Bronchial epithelial cell (primary cell): ENCODE data around the gene SRGAP1. TPM values are rescaled to one million over a fixed set of nuclear protein-coding genes. Genes with fewer than 3 reads are reported as not detected.

Experiments
- DNase-seq: peaks from one replicate; pipeline ENCODE4 v3.0.0-alpha.2; 2010; ENCODE audit warnings: low read depth
- FAIRE-seq: peaks from 2 replicates; lab custom pipeline; 2011; peaks lifted over from hg19 to GRCh38; lab: Jason Lieb, UNC
- H3K27me3 ChIP-seq: 2 replicates; pipeline ENCODE4 v1.5.1; 2011; ENCODE audit warnings: low read length; ENCODE audit not compliant: control insufficient read depth, insufficient read depth
- H3K36me3 ChIP-seq: 2 replicates; pipeline ENCODE4 v1.5.1; 2011; ENCODE audit warnings: low read length; ENCODE audit not compliant: control insufficient read depth, insufficient read depth
- H3K4me3 ChIP-seq: 2 replicates; pipeline ENCODE4 v1.5.1; 2011; ENCODE audit warnings: mild to moderate bottlenecking, low read depth, low read length, control low read depth
- CTCF ChIP-seq: IDR thresholded peaks from 2 replicates; pipeline ENCODE4 v1.5.1; 2011; ENCODE audit warnings: mild to moderate bottlenecking, moderate library complexity, low read length, control low read depth, inconsistent platforms; ENCODE audit not compliant: insufficient read depth, severe bottlenecking
- total RNA-seq: library from RNA; depleted of rRNA; stranded (reverse); fragments of >200 nt; gene quantifications from 2 replicates; pipeline ENCODE4 v1.2.1, GENCODE V29; 2014

Gene SRGAP1
- total RNA-seq, result 4.5 and 6.1 TPM in 2 replicates

GRCh38 chr12:63844391-63845341, at the start of gene SRGAP1:
Gene SRGAP1, plus strand, starts transcription at chr12:63844700. Its CDS starts 117 bp downstream, at chr12:63844817.
- Histone ChIP-seq H3K4me3 (peak within 1 kb of the TSS; percentile 94), H3K27me3 (no peaks in the 10 kb centered on the region), H3K36me3 (no peaks in the 10 kb centered on the region)
- DNase-seq, result peak; percentile 38
- FAIRE-seq, result no peak
- no peak for TF ChIP-seq CTCF

GRCh38 chr12:63795032-63795687, 49.3 kb upstream of the SRGAP1 start:
- no peaks in the 10 kb centered on the region for H3K36me3 ChIP-seq
- FAIRE-seq, result no peak
- no peak for TF ChIP-seq CTCF
- no peak for DNase-seq
- no peak overlapping the region for H3K4me3 ChIP-seq
- no peaks in the 10 kb centered on the region for H3K27me3 ChIP-seq

GRCh38 chr12:63795944-63796343, 48.6 kb upstream of the SRGAP1 start:
- TF ChIP-seq CTCF, result no peak
- no peak overlapping the region for H3K4me3 ChIP-seq
- H3K36me3 ChIP-seq, result no peaks in the 10 kb centered on the region
- FAIRE-seq (no peak), DNase-seq (no peak)
- H3K27me3 ChIP-seq, result no peaks in the 10 kb centered on the region

GRCh38 chr12:63802012-63802608, 42.4 kb upstream of the SRGAP1 start:
- H3K4me3 ChIP-seq, result no peak overlapping the region
- H3K36me3 ChIP-seq, result no peaks in the 10 kb centered on the region
- FAIRE-seq (no peak), DNase-seq (peak; percentile 24)
- peak; percentile 38 for TF ChIP-seq CTCF
- no peaks in the 10 kb centered on the region for H3K27me3 ChIP-seq

- Histone ChIP-seq H3K27me3 (no peaks in the 10 kb centered on the region), H3K4me3 (no peak overlapping the region), H3K36me3 (peaks cover 3% of the 10 kb centered on the region)
- DNase-seq (no peak), FAIRE-seq (no peak)
- TF ChIP-seq CTCF, result no peak
Measured at GRCh38 chr12:63804746-63805145, 39.8 kb upstream of the SRGAP1 start.
